SU-DHL-6 (cell line): ENCODE data around the gene TGFB1.
"Not testable (repeated sequence)": the region's sequence is repeated elsewhere in the genome, so short reads cannot be mapped to it uniquely, and the experiment has no call there.

Experiments
- H2AFZ ChIP-seq: fragments of 200-600 bp; sonication (generic); 2 replicates; pipeline ENCODE4 v1.6.1; 2014; ENCODE audit warnings: low read depth, mild to moderate bottlenecking, moderate library complexity, mixed read lengths, antibody characterized with exemption, low read length; ENCODE audit not compliant: severe bottlenecking
- H3F3A ChIP-seq: fragments of 200-600 bp; shearing (Covaris generic); 2 replicates; pipeline ENCODE4 v1.6.0; 2016; ENCODE audit warnings: antibody characterized with exemption, mild to moderate bottlenecking; ENCODE audit not compliant: insufficient read depth
- H3K27ac ChIP-seq: fragments of 200-600 bp; sonication (generic); 2 replicates; pipeline ENCODE4 v1.5.1; 2016; ENCODE audit warnings: low read depth, mild to moderate bottlenecking, low read length, moderate library complexity, mixed read lengths
- H3K27me3 ChIP-seq: fragments of 200-600 bp; sonication (generic), shearing (Covaris generic); 2 replicates; pipeline ENCODE4 v1.6.0; 2014; ENCODE audit warnings: mild to moderate bottlenecking, low read length
- H3K36me3 ChIP-seq: fragments of 200-600 bp; sonication (generic); 2 replicates; pipeline ENCODE4 v1.6.1; 2014; ENCODE audit warnings: mild to moderate bottlenecking, low read length, mixed read lengths
- H3K4me2 ChIP-seq: fragments of 300-600, 200-600 bp; shearing (Covaris generic), sonication (generic); 2 replicates; pipeline ENCODE4 v1.6.0; 2014; ENCODE audit warnings: low read length, low read depth, mild to moderate bottlenecking; ENCODE audit not compliant: poor library complexity, severe bottlenecking
- H3K4me3 ChIP-seq: fragments of 200-600 bp; sonication (generic); 2 replicates; pipeline ENCODE4 v1.5.1; 2014; ENCODE audit warnings: antibody characterized with exemption, low read length, mild to moderate bottlenecking, mixed read lengths; ENCODE audit not compliant: insufficient read depth, poor library complexity, severe bottlenecking
- H3K79me2 ChIP-seq: fragments of 200-600 bp; sonication (generic); 2 replicates; pipeline ENCODE4 v1.6.1; 2014; ENCODE audit warnings: mild to moderate bottlenecking, low read length, moderate library complexity; ENCODE audit not compliant: insufficient read depth
- H3K9ac ChIP-seq: fragments of 200-600 bp; sonication (generic); 2 replicates; pipeline ENCODE4 v1.7.0; 2014; ENCODE audit warnings: mild to moderate bottlenecking, low read length
- H3K9me2 ChIP-seq: fragments of 200-600 bp; sonication (generic); replicated peaks from 2 replicates; pipeline ENCODE4 v1.6.1; 2014; ENCODE audit warnings: low read length; ENCODE audit not compliant: insufficient read depth
- H3K9me3 ChIP-seq: fragments of 200-600 bp; sonication (generic); 2 replicates; pipeline ENCODE4 v1.6.1; 2014; ENCODE audit warnings: low read length, mixed read lengths; ENCODE audit not compliant: insufficient read depth
- H4K20me1 ChIP-seq: fragments of 200-600 bp; sonication (generic); 2 replicates; pipeline ENCODE4 v1.6.1; 2014; ENCODE audit warnings: low read depth, mild to moderate bottlenecking, antibody characterized with exemption, low read length, moderate library complexity, mixed read lengths
- CTCF ChIP-seq: fragments of 200-600 bp; sonication (generic); IDR thresholded peaks from one replicate; pipeline ENCODE4 v1.5.1; 2017; ENCODE audit warnings: antibody characterized with exemption, mild to moderate bottlenecking, low read length, moderate library complexity; ENCODE audit not compliant: insufficient read depth, poor library complexity, severe bottlenecking
- EZH2phosphoT487 ChIP-seq: fragments of 200-600 bp; sonication (generic), shearing (Covaris generic); conservative IDR thresholded peaks from 2 replicates; pipeline ENCODE4 v1.6.1; 2018; ENCODE audit warnings: mild to moderate bottlenecking, antibody characterized with exemption, low read length, moderate library complexity, mixed read lengths

Gene TGFB1

GRCh38 chr19:41296433-41296871 is 57.3 kb downstream of the TGFB1 start:
- Histone ChIP-seq H3K4me2 (no peak overlapping the region), H3K36me3 (peaks cover 37% of the 10 kb centered on the region; the same call in 1 of the 2 replicates), H3K9ac (no peak overlapping the region), H3K27me3 (no peaks in the 10 kb centered on the region), H3K27ac (no peak overlapping the region), H2AFZ (no peak overlapping the region), H3K79me2 (0 out of 2 replicates have a peak, but pooled peaks cover 7% of the 10 kb centered on the region), H3K4me3 (no peak overlapping the region), H4K20me1 (peaks cover 4% of the 10 kb centered on the region; the same call in 1 of the 2 replicates), H3K9me2 (no peaks in the 10 kb centered on the region), H3K9me3 (no peaks in the 10 kb centered on the region), H3F3A (no peaks in the 10 kb centered on the region)
- no peak for TF ChIP-seq EZH2phosphoT487
- TF ChIP-seq CTCF, result no peak

- Histone ChIP-seq H3K27ac (no peak overlapping the region), H3K9ac (no peak overlapping the region), H3K9me2 (no peaks in the 10 kb centered on the region), H3K27me3 (no peaks in the 10 kb centered on the region), H3F3A (no peaks in the 10 kb centered on the region), H3K36me3 (peaks cover 41% of the 10 kb centered on the region; the same call in 1 of the 2 replicates), H3K79me2 (0 out of 2 replicates have a peak, but pooled peaks cover 7% of the 10 kb centered on the region), H4K20me1 (peaks cover 4% of the 10 kb centered on the region; the same call in 1 of the 2 replicates), H3K4me2 (no peak overlapping the region), H3K9me3 (no peaks in the 10 kb centered on the region), H2AFZ (no peak overlapping the region), H3K4me3 (no peak overlapping the region)
- TF ChIP-seq CTCF (no peak), EZH2phosphoT487 (no peak)
These were observed 58.2 kb downstream of the TGFB1 start for GRCh38 chr19:41295499-41295898.

- Histone ChIP-seq H3K79me2 (0 out of 2 replicates have a peak, but pooled peaks cover 7% of the 10 kb centered on the region), H3K9me2 (no peaks in the 10 kb centered on the region), H4K20me1 (peaks cover 4% of the 10 kb centered on the region; the same call in 1 of the 2 replicates), H3K9me3 (no peaks in the 10 kb centered on the region), H3K4me2 (no peak overlapping the region), H3F3A (no peaks in the 10 kb centered on the region), H3K4me3 (no peak overlapping the region), H3K27ac (no peak overlapping the region), H3K9ac (no peak overlapping the region), H2AFZ (no peak overlapping the region), H3K36me3 (peaks cover 44% of the 10 kb centered on the region; the same call in 1 of the 2 replicates), H3K27me3 (no peaks in the 10 kb centered on the region)
- TF ChIP-seq CTCF (no peak), EZH2phosphoT487 (no peak)
These were observed 59.3 kb downstream of the TGFB1 start for GRCh38 chr19:41294393-41294792.

- H3F3A ChIP-seq, H3K9me2 ChIP-seq, H3K9ac ChIP-seq, H4K20me1 ChIP-seq, H3K9me3 ChIP-seq, H3K27me3 ChIP-seq, H2AFZ ChIP-seq, H3K4me2 ChIP-seq, H3K27ac ChIP-seq, H3K4me3 ChIP-seq, H3K79me2 ChIP-seq: not testable (repeated sequence)
- H3K36me3 ChIP-seq, result peaks cover 51% of the 10 kb centered on the region; the same call in 1 of the 2 replicates
These were observed 63.9 kb downstream of the TGFB1 start for GRCh38 chr19:41289814-41290213.
